Osteoblast (primary cell): ENCODE measurements around the gene FOXRED2. TPM values are rescaled to one million over a fixed set of nuclear protein-coding genes. Genes with fewer than 3 reads are reported as not detected.

Experiments used
- DNase-seq: peaks from one replicate; pipeline ENCODE4 v3.0.0; 2011; ENCODE audit warnings: low spot score, mixed read lengths; ENCODE audit not compliant: insufficient read length; ENCODE audit errors: missing footprints
- H2AFZ ChIP-seq: 2 replicates; pipeline ENCODE4 v1.6.0; 2011; ENCODE audit warnings: mild to moderate bottlenecking, low read length
- H3K27ac ChIP-seq: 2 replicates; pipeline ENCODE4 v1.5.1; 2011; ENCODE audit warnings: mild to moderate bottlenecking, low read depth, low read length, moderate library complexity
- H3K27me3 ChIP-seq: 2 replicates; pipeline ENCODE4 v1.6.0; 2012; ENCODE audit warnings: mild to moderate bottlenecking, control low read depth, inconsistent platforms, low read length, moderate library complexity; ENCODE audit not compliant: insufficient read depth
- H3K36me3 ChIP-seq: 2 replicates; pipeline ENCODE4 v1.5.1; 2011; ENCODE audit warnings: mild to moderate bottlenecking, low read length, control low read depth, moderate library complexity; ENCODE audit not compliant: insufficient read depth
- H3K4me1 ChIP-seq: 2 replicates; pipeline ENCODE4 v1.5.1; 2011; ENCODE audit warnings: mild to moderate bottlenecking, low read length, control low read depth, moderate library complexity; ENCODE audit not compliant: insufficient read depth
- H3K4me2 ChIP-seq: 2 replicates; pipeline ENCODE4 v1.6.0; 2011; ENCODE audit warnings: mild to moderate bottlenecking, low read length; ENCODE audit not compliant: insufficient read depth
- H3K4me3 ChIP-seq: fragments of 200-600 bp; sonication (generic); 3 replicates; pipeline ENCODE4 v1.5.1; 2012; ENCODE audit warnings: mild to moderate bottlenecking, low read length, inconsistent platforms; ENCODE audit not compliant: insufficient read depth
- H3K79me2 ChIP-seq: 2 replicates; pipeline ENCODE4 v1.6.0; 2012; ENCODE audit warnings: mild to moderate bottlenecking, low read length, control low read depth, inconsistent platforms; ENCODE audit not compliant: insufficient read depth
- H3K9me3 ChIP-seq: 2 replicates; pipeline ENCODE4 v1.5.1; 2011; ENCODE audit warnings: low read depth, low read length, control low read depth
- H4K20me1 ChIP-seq: 2 replicates; pipeline ENCODE4 v1.6.0; 2012; ENCODE audit warnings: mild to moderate bottlenecking, low read length, control low read depth; ENCODE audit not compliant: insufficient read depth
- CTCF ChIP-seq: IDR thresholded peaks from 2 replicates; pipeline ENCODE4 v1.5.1; 2011; ENCODE audit warnings: mild to moderate bottlenecking, low read depth, low read length, moderate library complexity; ENCODE audit errors: extremely low read depth
- total RNA-seq: library from RNA; depleted of rRNA; stranded (reverse); fragments of >200 nt; gene quantifications from 2 replicates; pipeline ENCODE4 v1.2.3, GENCODE V29; 2012

The FOXRED2 gene
- total RNA-seq, 1 donor: 16.3 TPM

GRCh38 chr22:36466258-36466657 is 40.6 kb downstream of the FOXRED2 start:
- Histone ChIP-seq H3K4me1 (peaks cover 69% of the 10 kb centered on the region), H3K79me2 (peaks cover 19% of the 10 kb centered on the region), H3K27me3 (no peaks in the 10 kb centered on the region), H3K4me3 (no peak overlapping the region), H3K36me3 (peaks cover 5% of the 10 kb centered on the region), H4K20me1 (peaks cover 4% of the 10 kb centered on the region), H3K9me3 (no peaks in the 10 kb centered on the region), H3K4me2 (no peak overlapping the region), H2AFZ (no peak overlapping the region), H3K27ac (peak overlapping the region; percentile 98)
- DNase-seq: no peak
- no peak for TF ChIP-seq CTCF

GRCh38 chr22:36465232-36466021 is 41.4 kb downstream of the FOXRED2 start:
- no peaks in the 10 kb centered on the region for H4K20me1 ChIP-seq
- no peaks in the 10 kb centered on the region for H3K9me3 ChIP-seq
- peak overlapping the region; percentile 98 for H3K27ac ChIP-seq
- H3K36me3 ChIP-seq: no peaks in the 10 kb centered on the region
- peak overlapping the region; percentile 24 for H3K4me2 ChIP-seq
- H2AFZ ChIP-seq: no peak overlapping the region
- H3K27me3 ChIP-seq: no peaks in the 10 kb centered on the region
- peak overlapping the region; percentile 8 for H3K4me3 ChIP-seq
- H3K79me2 ChIP-seq: peaks cover 14% of the 10 kb centered on the region
- no peak for TF ChIP-seq CTCF
- DNase-seq: peak; percentile 97
- peaks cover 61% of the 10 kb centered on the region for H3K4me1 ChIP-seq

GRCh38 chr22:36464715-36465231 is 42.1 kb downstream of the FOXRED2 start:
- Histone ChIP-seq H3K79me2 (peaks cover 11% of the 10 kb centered on the region), H3K4me2 (peak overlapping the region; percentile 24), H3K9me3 (no peaks in the 10 kb centered on the region), H2AFZ (no peak overlapping the region), H3K36me3 (no peaks in the 10 kb centered on the region), H4K20me1 (no peaks in the 10 kb centered on the region), H3K27me3 (no peaks in the 10 kb centered on the region), H3K4me1 (peaks cover 56% of the 10 kb centered on the region), H3K4me3 (no peak overlapping the region), H3K27ac (peak overlapping the region; percentile 98)
- no peak for TF ChIP-seq CTCF
- DNase-seq: no peak

- H3K4me1 ChIP-seq: peaks cover 47% of the 10 kb centered on the region
- peaks cover 5% of the 10 kb centered on the region for H3K79me2 ChIP-seq
- no peak for TF ChIP-seq CTCF
- no peak overlapping the region for H3K27ac ChIP-seq
- H3K36me3 ChIP-seq: no peaks in the 10 kb centered on the region
- H3K4me2 ChIP-seq: no peak overlapping the region
- no peak overlapping the region for H3K4me3 ChIP-seq
- no peaks in the 10 kb centered on the region for H4K20me1 ChIP-seq
- no peaks in the 10 kb centered on the region for H3K27me3 ChIP-seq
- no peak overlapping the region for H2AFZ ChIP-seq
- no peaks in the 10 kb centered on the region for H3K9me3 ChIP-seq
- DNase-seq: no peak
These were observed 43.1 kb downstream of the FOXRED2 start for GRCh38 chr22:36463783-36464184.
